SK-N-SH (cell line): Measurements from ENCODE around the gene POLD2.

Experiments
- CTCF ChIP-seq: fragments of 200-600 bp; sonication (generic); IDR thresholded peaks from 2 replicates; pipeline ENCODE4 v1.6.1; 2017; ENCODE audit warnings: antibody characterized with exemption, mild to moderate bottlenecking, moderate library complexity
- EP300 ChIP-seq, 2 experiments: IDR thresholded peaks; 2 replicates each; pipeline versions ENCODE4 v1.4.0 to v1.6.1; 2012; ENCODE audit warnings: borderline replicate concordance in 1 of 2, low read depth in 1 of 2, low read length in 1 of 2
- FOXJ3 ChIP-seq: sonication (generic); formaldehyde crosslinking; IDR thresholded peaks from 2 replicates; pipeline ENCODE4 v1.5.1; 2020; ENCODE audit warnings: mild to moderate bottlenecking, missing genetic modification reagents
- FOXM1 ChIP-seq: IDR thresholded peaks from 2 replicates; pipeline ENCODE4 v1.4.0; 2012; ENCODE audit warnings: low read depth, mild to moderate bottlenecking
- NFIC ChIP-seq: IDR thresholded peaks from 2 replicates; pipeline ENCODE4 v1.4.0; 2012; ENCODE audit warnings: borderline replicate concordance
- POLR2AphosphoS5 ChIP-seq: IDR thresholded peaks from 2 replicates; pipeline ENCODE4 v1.6.1; 2012; ENCODE audit warnings: low read depth, low read length
- RAD21 ChIP-seq: IDR thresholded peaks from 2 replicates; pipeline ENCODE4 v1.6.1; 2012; ENCODE audit warnings: mild to moderate bottlenecking, low read length
- SMC3 ChIP-seq: IDR thresholded peaks from 2 replicates; pipeline ENCODE4 v1.6.1; 2012; ENCODE audit warnings: low read depth, low read length, improper control_type of control experiment
- TEAD4 ChIP-seq: IDR thresholded peaks from 2 replicates; pipeline ENCODE4 v1.4.0; 2012; ENCODE audit warnings: mild to moderate bottlenecking, borderline replicate concordance; ENCODE audit not compliant: insufficient read depth
- USF2 ChIP-seq: fragments of 150-350 bp; IDR thresholded peaks from 2 replicates; pipeline ENCODE4 v1.6.1; 2017; ENCODE audit warnings: antibody characterized with exemption, low read length, low read depth, borderline replicate concordance

GRCh38 chr7:44078521-44078920, 44.8 kb downstream of the POLD2 start:
- TF ChIP-seq FOXM1 (no peak), CTCF (no peak), EP300 (IDR thresholded peaks at IDR 0.05; ENCODE audit: borderline replicate concordance in 1 of 2, low read depth in 1 of 2, low read length in 1 of 2) (no peak), NFIC (no peak), POLR2AphosphoS5 (no peak), USF2 (no peak), FOXJ3 (CRISPR knock-in tag) (no peak), SMC3 (no peak), TEAD4 (no peak), RAD21 (no peak)
